Activated naive CD4-positive, alpha-beta T cell treated with anti-CD3 and anti-CD28 coated beads, Interleukin-2, amount 10 ng/mL, durations not matched to agents 7 days and 5 days (primary cell): Measurements from ENCODE around the gene ADAMTS18.

Experiments
- CTCF ChIA-PET: fragments of 350-600 bp; sonication (Branson Sonifier 250); formaldehyde crosslinking; loops from one replicate; lab custom pipeline; 2021; ENCODE audit warnings: antibody characterized with exemption; lab: Charles Lee
- DNase-seq: peaks from one replicate; pipeline ENCODE4 v3.0.0-alpha.2; 2020
- H3K27ac Mint-ChIP-seq: one replicate; pipeline ENCODE4 v1.8.0; 2021; ENCODE audit warnings: mild to moderate bottlenecking, moderate library complexity, mixed read lengths
- H3K27me3 Mint-ChIP-seq: one replicate; pipeline ENCODE4 v1.8.0; 2021; ENCODE audit warnings: mild to moderate bottlenecking, mixed read lengths
- H3K36me3 Mint-ChIP-seq: one replicate; pipeline ENCODE4 v1.8.0; 2021; ENCODE audit warnings: mixed read lengths
- H3K4me1 Mint-ChIP-seq: one replicate; pipeline ENCODE4 v1.8.0; 2021; ENCODE audit warnings: mixed read lengths
- H3K4me3 Mint-ChIP-seq: one replicate; pipeline ENCODE4 v1.8.0; 2021; ENCODE audit warnings: mild to moderate bottlenecking, moderate library complexity, mixed read lengths
- H3K9me3 Mint-ChIP-seq: one replicate; pipeline ENCODE4 v1.8.0; 2021; ENCODE audit warnings: mixed read lengths

ADAMTS18 gene

DNA sequence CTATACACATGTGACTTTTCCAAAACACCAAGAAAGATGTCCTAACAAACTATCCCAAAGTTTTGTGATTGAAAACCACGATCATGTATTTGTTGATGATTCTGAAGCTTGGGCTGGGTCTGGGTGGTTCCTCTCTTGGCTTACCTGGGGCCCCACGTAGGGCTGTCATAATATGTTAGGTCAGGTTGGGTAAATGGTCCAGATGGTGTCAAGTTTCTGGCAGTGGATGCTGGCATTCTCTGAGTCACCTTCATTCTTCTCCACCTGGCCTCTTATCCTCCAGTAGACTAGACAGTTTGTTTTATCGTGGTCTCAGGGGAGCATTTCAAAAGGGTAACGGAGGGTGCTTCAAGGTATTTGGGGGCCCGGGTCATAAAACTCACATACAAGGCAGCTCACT lies 196.2 kb downstream of the ADAMTS18 start:
- no peaks in the 10 kb centered on the region for H3K36me3 Mint-ChIP-seq
- peaks cover 3% of the 10 kb centered on the region for H3K4me1 Mint-ChIP-seq
- DNase-seq: no peak
- peaks cover 6% of the 10 kb centered on the region for H3K27me3 Mint-ChIP-seq
- H3K4me3 Mint-ChIP-seq: no peak overlapping the region
- no peak overlapping the region for H3K27ac Mint-ChIP-seq
- CTCF ChIA-PET: no interaction called here
- H3K9me3 Mint-ChIP-seq: no peaks in the 10 kb centered on the region

DNA sequence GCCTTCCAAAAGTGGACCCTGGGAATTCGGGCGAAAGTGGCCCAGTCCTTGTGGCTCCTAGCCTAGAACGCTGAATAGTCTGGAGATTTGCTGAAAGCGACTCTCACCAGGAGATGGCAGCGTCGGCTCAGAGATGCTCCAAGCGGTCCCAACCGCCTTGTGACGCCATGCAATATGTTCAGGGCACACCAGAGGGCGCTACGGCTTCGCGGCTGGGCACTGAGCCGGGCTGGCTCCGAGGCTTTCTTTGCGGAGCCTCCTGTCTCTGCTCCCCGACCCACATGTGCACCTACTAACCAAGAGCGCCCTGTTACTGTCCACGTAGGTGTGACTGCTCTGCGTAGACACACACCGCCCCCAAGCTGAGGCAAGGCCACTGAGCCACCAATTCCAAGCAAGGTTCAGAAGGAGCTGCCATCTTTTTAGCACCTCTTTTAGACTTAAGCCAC lies 198.7 kb downstream of the ADAMTS18 start:
- Mint-ChIP-seq H3K4me3 (no peak overlapping the region), H3K36me3 (no peaks in the 10 kb centered on the region)

DNA sequence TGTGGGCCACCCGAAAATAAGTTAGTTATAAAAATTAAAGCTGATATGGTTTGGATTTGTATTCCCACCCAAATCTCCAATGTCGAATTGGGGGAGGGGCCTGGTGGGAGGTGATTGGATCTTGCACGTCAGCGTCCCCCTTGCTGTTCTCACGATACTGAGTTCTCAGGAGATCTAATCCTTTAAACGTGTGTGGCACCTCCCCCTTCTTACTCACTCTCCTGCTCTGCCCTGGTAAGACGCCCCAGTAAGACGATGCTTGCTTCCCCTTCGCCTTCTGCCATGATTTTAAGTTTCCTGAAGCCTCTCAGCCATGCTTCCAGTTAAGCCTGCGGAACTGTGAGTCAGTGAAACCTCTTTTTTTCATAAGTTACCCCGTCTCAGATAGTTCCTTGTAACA lies 200.2 kb downstream of the ADAMTS18 start:
- Mint-ChIP-seq H3K27ac (no peak overlapping the region), H3K27me3 (peaks cover 6% of the 10 kb centered on the region), H3K4me1 (peaks cover 3% of the 10 kb centered on the region), H3K4me3 (no peak overlapping the region), H3K9me3 (no peaks in the 10 kb centered on the region), H3K36me3 (no peaks in the 10 kb centered on the region)
- CTCF ChIA-PET: interaction anchor here (0.5 to 6.8 kb wide), 5 partner anchors 142 to 799 kb away, joined by 3 to 104 read pairs (median 3); no protein-coding TSS in a partner anchor
- no peak for DNase-seq

More for the DNA sequence above, 198.7 kb downstream of the ADAMTS18 start:
- peaks cover 6% of the 10 kb centered on the region for H3K27me3 Mint-ChIP-seq
- CTCF ChIA-PET: interaction anchor here (0.6 to 6.8 kb wide), 10 partner anchors 8 to 368 kb away, joined by 3 to 104 read pairs (median 4); no protein-coding TSS in a partner anchor
- no peak overlapping the region for H3K27ac Mint-ChIP-seq
- DNase-seq: peak; percentile 92
- no peaks in the 10 kb centered on the region for H3K9me3 Mint-ChIP-seq
- peaks cover 3% of the 10 kb centered on the region for H3K4me1 Mint-ChIP-seq

DNA sequence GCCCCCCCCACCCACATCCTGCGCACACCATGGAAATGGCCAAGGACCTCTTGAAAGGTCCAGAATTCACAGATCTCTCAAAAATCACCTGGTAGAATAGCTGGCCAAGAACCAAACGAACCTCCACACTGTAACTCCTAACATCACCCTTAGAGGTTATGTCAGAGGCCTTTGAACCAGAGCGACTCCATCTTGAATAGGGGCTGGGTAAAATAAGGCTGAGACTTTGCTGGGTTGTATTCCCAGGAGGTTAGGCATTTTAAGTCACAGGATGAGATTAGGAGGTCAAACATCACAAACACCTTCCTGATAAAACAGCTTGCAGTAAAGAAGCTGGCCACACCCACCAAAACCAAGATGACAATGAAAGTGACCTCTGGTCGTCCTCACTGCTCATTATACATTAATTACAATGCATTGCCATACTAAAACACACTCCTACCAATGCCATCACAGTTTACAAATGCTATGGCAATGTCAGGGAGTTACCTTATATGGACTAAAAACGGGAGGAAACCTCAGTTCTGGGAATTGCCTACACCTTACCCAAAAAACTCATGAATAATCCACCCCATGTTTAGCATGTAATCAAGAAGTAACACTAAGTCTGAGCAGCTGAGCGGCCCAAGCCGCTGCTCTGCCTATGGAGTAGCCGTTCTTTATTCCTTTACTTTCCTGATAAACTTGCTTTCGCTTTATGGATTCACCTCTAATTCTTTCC lies 200.9 kb downstream of the ADAMTS18 start:
- Mint-ChIP-seq H3K36me3 (no peaks in the 10 kb centered on the region), H3K27me3 (peaks cover 6% of the 10 kb centered on the region), H3K9me3 (no peaks in the 10 kb centered on the region), H3K4me3 (no peak overlapping the region), H3K4me1 (peaks cover 3% of the 10 kb centered on the region), H3K27ac (no peak overlapping the region)
- DNase-seq: no peak
- CTCF ChIA-PET: interaction anchor here (0.5 to 6.8 kb wide), 3 partner anchors 350 to 800 kb away, joined by 3 to 104 read pairs (median 3); no protein-coding TSS in a partner anchor
